ENCODE data around the gene KCNK1. TPM values are rescaled to one million over a fixed set of nuclear protein-coding genes. Genes with fewer than 3 reads are reported as not detected.

KCNK1 gene
- total RNA-seq, 1 donor from 2014 or later, result 6.3 TPM

GRCh38 chr1:233656032-233656635, 42.2 kb downstream of the KCNK1 start:
- no peak for TF ChIP-seq CTCF (IDR thresholded peaks at IDR 0.05; ENCODE audit: insufficient read depth, low read length, poor library complexity, severe bottlenecking)
- Histone ChIP-seq H3K36me3 (ENCODE audit: control insufficient read depth, insufficient read depth, low read length) (no peaks in the 10 kb centered on the region), H3K27me3 (ENCODE audit: control insufficient read depth, insufficient read depth, low read length) (no peaks in the 10 kb centered on the region), H3K4me3 (ENCODE audit: low read depth, low read length) (no peak overlapping the region)
- no peak for DNase-seq (ENCODE audit: low read depth)

- H3K27me3 ChIP-seq (ENCODE audit: control insufficient read depth, insufficient read depth, low read length), result no peaks in the 10 kb centered on the region
- TF ChIP-seq CTCF (IDR thresholded peaks at IDR 0.05; ENCODE audit: insufficient read depth, low read length, poor library complexity, severe bottlenecking), result no peak
- H3K4me3 ChIP-seq (ENCODE audit: low read depth, low read length), result no peak overlapping the region
- no peak for DNase-seq (ENCODE audit: low read depth)
- no peaks in the 10 kb centered on the region for H3K36me3 ChIP-seq (ENCODE audit: control insufficient read depth, insufficient read depth, low read length)
Measured at GRCh38 chr1:233656687-233657086, 42.8 kb downstream of the KCNK1 start.

- TF ChIP-seq CTCF (IDR thresholded peaks at IDR 0.05; ENCODE audit: insufficient read depth, low read length, poor library complexity, severe bottlenecking), result no peak
- H3K27me3 ChIP-seq (ENCODE audit: control insufficient read depth, insufficient read depth, low read length), result no peaks in the 10 kb centered on the region
- H3K4me3 ChIP-seq (ENCODE audit: low read depth, low read length), result no peak overlapping the region
- DNase-seq (ENCODE audit: low read depth), result no peak
- no peaks in the 10 kb centered on the region for H3K36me3 ChIP-seq (ENCODE audit: control insufficient read depth, insufficient read depth, low read length)
Measured at GRCh38 chr1:233657466-233657865, 43.6 kb downstream of the KCNK1 start.

GRCh38 chr1:233659495-233659894, 45.6 kb downstream of the KCNK1 start:
- Histone ChIP-seq H3K27me3 (ENCODE audit: control insufficient read depth, insufficient read depth, low read length) (no peaks in the 10 kb centered on the region), H3K36me3 (ENCODE audit: control insufficient read depth, insufficient read depth, low read length) (no peaks in the 10 kb centered on the region), H3K4me3 (ENCODE audit: low read depth, low read length) (no peak overlapping the region)
- no peak for TF ChIP-seq CTCF (IDR thresholded peaks at IDR 0.05; ENCODE audit: insufficient read depth, low read length, poor library complexity, severe bottlenecking)
- no peak for DNase-seq (ENCODE audit: low read depth)

- H3K27me3 ChIP-seq (ENCODE audit: control insufficient read depth, insufficient read depth, low read length), result no peaks in the 10 kb centered on the region
- TF ChIP-seq CTCF (IDR thresholded peaks at IDR 0.05; ENCODE audit: insufficient read depth, low read length, poor library complexity, severe bottlenecking), result no peak
- DNase-seq (ENCODE audit: low read depth), result no peak
- no peak overlapping the region for H3K4me3 ChIP-seq (ENCODE audit: low read depth, low read length)
- H3K36me3 ChIP-seq (ENCODE audit: control insufficient read depth, insufficient read depth, low read length), result no peaks in the 10 kb centered on the region
Measured at GRCh38 chr1:233661376-233662159, 47.7 kb downstream of the KCNK1 start.

Data from kidney epithelial cell (primary cell).